HepG2 (cell line): ENCODE measurements around the gene MTMR1.

Source experiments
- EP300 ChIP-seq, 3 experiments: sonication (generic) in 1 of 3; formaldehyde crosslinking in 1 of 3; IDR thresholded peaks; 2 replicates each; pipeline versions ENCODE4 v1.5.1 to v1.6.1; 2011 to 2020; ENCODE audit warnings: low read depth in 2 of 3, low read length in 2 of 3, borderline replicate concordance in 1 of 3, improper control_type of control experiment in 1 of 3, mild to moderate bottlenecking in 1 of 3, missing genetic modification reagents in 1 of 3, moderate library complexity in 1 of 3
- HNRNPL ChIP-seq: fragments of 200-400 bp; formaldehyde crosslinking; IDR thresholded peaks from 2 replicates; pipeline ENCODE4 v1.6.1; 2017; ENCODE audit warnings: mild to moderate bottlenecking, low read depth, low read length
- NFIC ChIP-seq: IDR thresholded peaks from 2 replicates; pipeline ENCODE4 v1.6.1; 2012; ENCODE audit warnings: mild to moderate bottlenecking, low read length, inconsistent platforms
- ZNF335 ChIP-seq: sonication (generic); formaldehyde crosslinking; IDR thresholded peaks from 2 replicates; pipeline ENCODE4 v1.4.0; 2020; ENCODE audit warnings: missing genetic modification reagents
- ZSCAN12 ChIP-seq: sonication (generic); formaldehyde crosslinking; IDR thresholded peaks from 2 replicates; pipeline ENCODE4 v1.9.0; 2021; ENCODE audit warnings: mild to moderate bottlenecking, missing genetic modification reagents
- TF ChIP-seq, protein P1 (sequence below): IDR thresholded peaks from 2 replicates; pipeline ENCODE4 v1.6.1; 2016

DNA sequence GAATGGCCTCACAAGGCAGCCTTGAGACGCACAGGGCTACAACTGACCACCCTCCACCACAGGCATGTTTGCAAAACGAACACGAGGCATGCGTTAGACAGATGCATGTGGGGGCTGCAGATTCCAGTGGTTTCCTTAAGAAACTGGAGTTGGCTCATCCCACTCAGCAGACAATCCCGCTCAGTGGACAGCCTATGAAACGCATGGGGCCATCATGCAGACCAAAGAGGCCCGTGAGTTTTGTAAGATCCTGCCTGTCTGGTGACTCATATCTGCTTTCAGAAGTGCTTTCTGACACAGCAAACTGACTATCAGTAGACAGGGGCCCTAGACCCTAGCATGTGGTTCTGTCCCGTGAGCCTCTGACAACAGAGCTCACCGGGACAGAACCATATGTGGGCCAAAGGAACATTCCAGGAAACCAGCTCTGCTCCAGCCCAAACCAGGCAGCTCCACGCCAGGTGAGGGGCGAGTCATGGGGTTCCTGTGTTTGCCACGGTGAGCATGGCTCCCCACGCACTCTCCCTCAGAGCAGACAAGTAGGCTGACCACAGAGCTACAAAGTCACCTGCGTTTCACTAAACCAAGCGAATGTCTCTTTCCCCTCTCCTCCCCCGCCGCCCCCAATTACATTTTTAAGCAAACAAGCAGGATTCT is 74.4 kb downstream of the MTMR1 start:
- no peak for TF ChIP-seq NFIC
- TF ChIP-seq ZSCAN12 (CRISPR knock-in tag), result no peak
- no peak for TF ChIP-seq EP300 (IDR thresholded peaks at IDR 0.05; ENCODE audit: low read depth in 2 of 2, low read length in 2 of 2)
- no peak for TF ChIP-seq EP300 (CRISPR knock-in tag; IDR thresholded peaks at IDR 0.05; ENCODE audit: borderline replicate concordance)
- TF ChIP-seq, protein P1, sequence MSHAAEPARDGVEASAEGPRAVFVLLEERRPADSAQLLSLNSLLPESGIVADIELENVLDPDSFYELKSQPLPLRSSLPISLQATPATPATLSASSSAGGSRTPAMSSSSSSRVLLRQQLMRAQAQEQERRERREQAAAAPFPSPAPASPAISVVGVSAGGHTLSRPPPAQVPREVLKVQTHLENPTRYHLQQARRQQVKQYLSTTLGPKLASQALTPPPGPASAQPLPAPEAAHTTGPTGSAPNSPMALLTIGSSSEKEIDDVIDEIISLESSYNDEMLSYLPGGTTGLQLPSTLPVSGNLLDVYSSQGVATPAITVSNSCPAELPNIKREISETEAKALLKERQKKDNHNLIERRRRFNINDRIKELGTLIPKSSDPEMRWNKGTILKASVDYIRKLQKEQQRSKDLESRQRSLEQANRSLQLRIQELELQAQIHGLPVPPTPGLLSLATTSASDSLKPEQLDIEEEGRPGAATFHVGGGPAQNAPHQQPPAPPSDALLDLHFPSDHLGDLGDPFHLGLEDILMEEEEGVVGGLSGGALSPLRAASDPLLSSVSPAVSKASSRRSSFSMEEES (CRISPR knock-in tag), result no peak
- TF ChIP-seq HNRNPL, result no peak
- TF ChIP-seq ZNF335 (CRISPR knock-in tag), result no peak
